ENCODE data around the gene MTUS2. TPM values are rescaled to one million over a fixed set of nuclear protein-coding genes. Genes with fewer than 3 reads are reported as not detected.

Gene MTUS2
- total RNA-seq, 1 donor from 2014 or later: 4.1 TPM

DNA sequence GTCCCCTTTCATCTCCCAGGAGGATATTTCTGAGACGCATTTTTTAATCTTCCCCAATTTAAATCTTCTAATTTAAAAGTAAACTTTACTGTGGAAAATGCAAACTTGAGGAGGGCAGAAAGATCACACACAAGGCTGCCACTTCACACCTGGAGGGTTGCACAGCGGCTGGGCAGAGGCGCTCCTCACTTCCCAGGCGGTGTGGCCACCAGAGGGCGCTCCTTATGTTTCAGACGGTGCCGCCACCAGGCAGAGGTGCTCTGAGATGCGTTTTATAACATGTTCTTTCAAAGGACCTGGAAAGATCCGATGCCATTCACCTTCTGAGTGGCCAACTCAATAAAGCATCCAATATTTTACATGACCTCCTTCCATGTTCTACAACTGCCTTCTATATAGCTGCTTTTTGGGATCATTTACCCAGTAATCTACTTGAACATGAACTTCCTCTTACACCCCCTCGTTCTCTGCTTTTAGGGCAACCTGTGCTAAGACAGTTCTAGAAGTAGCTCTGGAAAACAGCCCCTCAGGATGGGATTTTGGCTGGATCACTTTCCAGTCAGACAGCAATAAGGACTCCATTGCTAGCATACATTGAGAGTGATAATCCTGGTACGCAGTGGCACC is 14.8 kb upstream of the MTUS2 start:
- H3K9me3 Mint-ChIP-seq: peaks cover 11% of the 10 kb centered on the region
- H3K27me3 Mint-ChIP-seq: peaks cover 13% of the 10 kb centered on the region
- TF ChIP-seq, protein P1, sequence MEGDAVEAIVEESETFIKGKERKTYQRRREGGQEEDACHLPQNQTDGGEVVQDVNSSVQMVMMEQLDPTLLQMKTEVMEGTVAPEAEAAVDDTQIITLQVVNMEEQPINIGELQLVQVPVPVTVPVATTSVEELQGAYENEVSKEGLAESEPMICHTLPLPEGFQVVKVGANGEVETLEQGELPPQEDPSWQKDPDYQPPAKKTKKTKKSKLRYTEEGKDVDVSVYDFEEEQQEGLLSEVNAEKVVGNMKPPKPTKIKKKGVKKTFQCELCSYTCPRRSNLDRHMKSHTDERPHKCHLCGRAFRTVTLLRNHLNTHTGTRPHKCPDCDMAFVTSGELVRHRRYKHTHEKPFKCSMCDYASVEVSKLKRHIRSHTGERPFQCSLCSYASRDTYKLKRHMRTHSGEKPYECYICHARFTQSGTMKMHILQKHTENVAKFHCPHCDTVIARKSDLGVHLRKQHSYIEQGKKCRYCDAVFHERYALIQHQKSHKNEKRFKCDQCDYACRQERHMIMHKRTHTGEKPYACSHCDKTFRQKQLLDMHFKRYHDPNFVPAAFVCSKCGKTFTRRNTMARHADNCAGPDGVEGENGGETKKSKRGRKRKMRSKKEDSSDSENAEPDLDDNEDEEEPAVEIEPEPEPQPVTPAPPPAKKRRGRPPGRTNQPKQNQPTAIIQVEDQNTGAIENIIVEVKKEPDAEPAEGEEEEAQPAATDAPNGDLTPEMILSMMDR (conservative IDR thresholded peaks at IDR 0.05): peak; percentile 74
- no peak overlapping the region for H3K27ac Mint-ChIP-seq
- no peak overlapping the region for H3K4me3 Mint-ChIP-seq
- DNase-seq (ENCODE audit: extremely low spot score, unreplicated experiment): no peak
- no peaks in the 10 kb centered on the region for H3K4me1 Mint-ChIP-seq (ENCODE audit: unreplicated experiment)
- no peaks in the 10 kb centered on the region for H3K36me3 Mint-ChIP-seq

DNA sequence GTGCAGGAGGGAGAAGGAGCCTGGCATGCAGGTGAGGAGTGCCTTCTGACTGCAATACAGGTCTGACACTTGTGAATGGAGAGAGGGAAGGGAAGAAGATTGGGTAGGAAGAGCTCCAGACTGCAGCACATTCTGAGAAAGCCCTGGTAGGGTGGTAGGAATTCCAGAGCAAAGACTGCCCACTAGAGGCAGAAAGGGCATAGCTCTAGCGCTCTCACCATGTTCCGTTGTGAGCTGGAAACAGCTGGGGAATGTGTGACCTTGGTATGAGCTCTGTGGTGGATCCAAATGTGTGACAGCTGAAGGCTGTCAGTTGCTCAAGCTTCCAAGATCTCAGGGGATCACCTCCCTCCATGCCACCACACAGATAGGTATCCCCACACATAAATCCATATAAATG is 2.9 kb upstream of the MTUS2 start:
- TF ChIP-seq, protein P1 (conservative IDR thresholded peaks at IDR 0.05): peak; percentile 49
- H3K27ac Mint-ChIP-seq: no peak overlapping the region
- no peaks in the 10 kb centered on the region for H3K9me3 Mint-ChIP-seq
- no peak for DNase-seq (ENCODE audit: extremely low spot score, unreplicated experiment)
- H3K4me1 Mint-ChIP-seq (ENCODE audit: unreplicated experiment): no peaks in the 10 kb centered on the region
- no peaks in the 10 kb centered on the region for H3K36me3 Mint-ChIP-seq
- H3K27me3 Mint-ChIP-seq: peaks cover 58% of the 10 kb centered on the region
- H3K4me3 Mint-ChIP-seq: peak overlapping the region; percentile 33

DNA sequence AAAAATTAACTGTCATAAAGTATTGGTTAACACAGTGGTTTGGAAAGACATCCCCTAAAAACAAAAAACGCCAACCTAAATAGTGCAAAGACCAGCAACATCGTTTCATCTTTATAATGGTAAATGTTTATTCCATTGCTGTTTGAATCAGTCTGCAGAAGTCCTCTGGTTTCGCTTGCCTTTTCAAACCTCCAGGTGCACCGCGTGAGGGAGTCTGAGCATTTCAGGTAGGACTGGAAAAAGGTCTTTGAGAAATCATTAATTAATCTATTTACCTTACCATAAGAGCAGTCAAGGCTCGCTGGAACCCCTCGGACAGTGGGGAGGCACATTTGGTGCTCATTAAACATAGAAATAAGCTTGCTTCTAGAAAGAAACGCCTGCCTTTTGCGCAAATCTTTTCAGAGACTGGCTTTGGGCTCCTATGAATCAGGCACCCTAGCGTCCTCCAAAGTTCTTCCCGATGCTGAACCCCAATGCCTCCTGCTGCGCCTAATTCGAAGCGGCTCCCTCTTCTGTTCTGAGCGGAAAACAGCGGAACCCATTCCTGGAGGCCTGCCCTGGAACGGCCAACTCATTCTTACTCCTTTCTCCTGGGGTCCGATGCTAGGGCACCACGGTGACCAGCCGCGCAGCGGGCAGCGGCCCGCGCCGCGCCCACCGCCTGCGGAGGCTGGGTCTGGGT is 951 bp upstream of the MTUS2 start:
- H3K4me1 Mint-ChIP-seq (ENCODE audit: unreplicated experiment): no peaks in the 10 kb centered on the region
- no peaks in the 10 kb centered on the region for H3K9me3 Mint-ChIP-seq
- TF ChIP-seq, protein P1 (conservative IDR thresholded peaks at IDR 0.05): no peak
- peaks cover 77% of the 10 kb centered on the region for H3K27me3 Mint-ChIP-seq
- no peak overlapping the region for H3K27ac Mint-ChIP-seq
- H3K36me3 Mint-ChIP-seq: no peaks in the 10 kb centered on the region
- H3K4me3 Mint-ChIP-seq: peak overlapping the region; percentile 83
- DNase-seq (ENCODE audit: extremely low spot score, unreplicated experiment): no peak

DNA sequence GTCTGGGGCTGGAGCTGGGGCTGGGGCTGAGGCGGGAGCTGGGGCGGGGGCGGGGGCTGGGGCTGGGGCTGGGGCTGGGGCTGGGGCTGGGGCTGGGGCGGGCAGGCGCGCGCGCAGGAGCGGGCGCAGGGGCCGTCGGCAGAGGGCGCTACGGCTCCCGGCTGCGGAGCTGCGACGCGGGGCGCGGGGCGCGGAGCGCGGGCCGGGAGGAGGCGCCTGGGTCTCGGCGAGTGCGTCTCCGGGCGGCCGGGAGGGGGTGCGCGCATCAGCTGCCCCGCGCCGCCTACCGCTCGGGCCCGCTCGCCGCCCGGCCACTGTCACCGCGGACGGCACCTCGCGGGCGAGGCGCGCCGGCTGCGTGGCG is 422 bp upstream of the MTUS2 start:
- peak; percentile 82 for DNase-seq (ENCODE audit: extremely low spot score, unreplicated experiment)
- Mint-ChIP-seq H3K9me3 (no peaks in the 10 kb centered on the region), H3K4me1 (ENCODE audit: unreplicated experiment) (no peaks in the 10 kb centered on the region), H3K36me3 (no peaks in the 10 kb centered on the region), H3K27ac (no peak overlapping the region), H3K4me3 (peak overlapping the region; percentile 83), H3K27me3 (peaks cover 77% of the 10 kb centered on the region)
- TF ChIP-seq, protein P1 (conservative IDR thresholded peaks at IDR 0.05): peak; percentile 67

DNA sequence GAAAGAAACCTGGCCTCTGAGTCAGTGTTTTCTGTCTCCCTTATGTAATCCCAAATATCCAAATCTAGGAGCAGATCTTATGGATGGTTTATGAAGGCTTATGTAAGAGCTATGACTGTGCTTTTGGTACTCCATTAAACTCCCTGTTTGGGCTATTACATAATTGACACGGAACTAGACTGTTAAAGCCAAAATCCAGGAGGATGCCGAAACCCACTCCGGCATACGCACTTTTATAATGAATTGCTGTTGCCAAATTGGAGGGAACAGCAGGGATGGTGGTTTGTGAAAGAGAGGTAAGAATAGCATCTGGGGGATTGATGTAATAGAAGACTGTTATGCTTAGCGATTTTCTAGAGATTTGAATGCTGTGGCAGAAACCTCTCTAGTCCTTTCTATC is 2.0 kb downstream of the MTUS2 start:
- Mint-ChIP-seq H3K4me1 (ENCODE audit: unreplicated experiment) (no peaks in the 10 kb centered on the region), H3K27me3 (peaks cover 67% of the 10 kb centered on the region), H3K9me3 (no peaks in the 10 kb centered on the region), H3K27ac (no peak overlapping the region), H3K36me3 (no peaks in the 10 kb centered on the region), H3K4me3 (no peak overlapping the region)
- TF ChIP-seq, protein P1 (conservative IDR thresholded peaks at IDR 0.05): no peak
- DNase-seq (ENCODE audit: extremely low spot score, unreplicated experiment): no peak
